ENCODE results near the gene MYH9.
"Not testable (repeated sequence)": the region's sequence is repeated elsewhere in the genome, so short reads cannot be mapped to it uniquely, and the experiment has no call there.

MYH9 gene

DNA sequence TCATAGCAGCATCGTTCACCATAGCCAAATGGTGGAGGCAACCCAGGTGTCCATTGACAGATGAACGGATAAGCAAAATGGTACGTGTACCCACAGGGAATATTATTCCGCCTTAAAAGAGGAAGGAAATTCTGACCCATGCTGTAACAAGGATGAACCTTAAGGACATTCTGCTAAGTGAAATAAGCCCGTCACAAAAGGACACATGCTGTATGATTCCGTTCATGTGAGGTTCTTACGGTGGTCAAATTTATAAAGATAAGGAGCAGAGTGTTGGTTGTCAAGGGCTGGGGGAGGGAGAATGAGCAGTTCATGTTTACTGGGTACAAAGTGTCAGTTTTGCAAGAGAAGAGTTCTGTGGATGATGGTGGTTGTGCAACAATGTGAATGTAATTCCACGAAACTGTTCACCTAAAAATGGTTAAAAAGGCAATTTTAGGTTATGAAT, 108.5 kb downstream of the MYH9 start:
- Histone ChIP-seq H3K4me2 (ENCODE audit: low read depth, low read length, poor library complexity, severe bottlenecking) (no peak overlapping the region), H3K27ac (ENCODE audit: low read depth, low read length) (no peak overlapping the region), H3F3A (ENCODE audit: insufficient read depth) (peaks cover 12% of the 10 kb centered on the region), H4K20me1 (ENCODE audit: low read depth, low read length) (no peaks in the 10 kb centered on the region), H3K9me3 (ENCODE audit: insufficient read depth, low read length) (no peaks in the 10 kb centered on the region), H3K9me2 (replicated peaks; ENCODE audit: insufficient read depth, low read length) (no peaks in the 10 kb centered on the region), H3K27me3 (ENCODE audit: low read length) (no peaks in the 10 kb centered on the region), H3K9ac (ENCODE audit: low read length) (no peak overlapping the region), H3K79me2 (ENCODE audit: insufficient read depth, low read length) (no peaks in the 10 kb centered on the region), H2AFZ (ENCODE audit: low read depth, low read length, severe bottlenecking) (no peak overlapping the region), H3K36me3 (ENCODE audit: low read length) (peaks cover 2% of the 10 kb centered on the region; the same call in 1 of the 2 replicates), H3K4me3 (ENCODE audit: insufficient read depth, low read length, poor library complexity, severe bottlenecking) (no peak overlapping the region)
- TF ChIP-seq EZH2phosphoT487 (conservative IDR thresholded peaks at IDR 0.05; ENCODE audit: low read length), result no peak
- TF ChIP-seq, protein P1, sequence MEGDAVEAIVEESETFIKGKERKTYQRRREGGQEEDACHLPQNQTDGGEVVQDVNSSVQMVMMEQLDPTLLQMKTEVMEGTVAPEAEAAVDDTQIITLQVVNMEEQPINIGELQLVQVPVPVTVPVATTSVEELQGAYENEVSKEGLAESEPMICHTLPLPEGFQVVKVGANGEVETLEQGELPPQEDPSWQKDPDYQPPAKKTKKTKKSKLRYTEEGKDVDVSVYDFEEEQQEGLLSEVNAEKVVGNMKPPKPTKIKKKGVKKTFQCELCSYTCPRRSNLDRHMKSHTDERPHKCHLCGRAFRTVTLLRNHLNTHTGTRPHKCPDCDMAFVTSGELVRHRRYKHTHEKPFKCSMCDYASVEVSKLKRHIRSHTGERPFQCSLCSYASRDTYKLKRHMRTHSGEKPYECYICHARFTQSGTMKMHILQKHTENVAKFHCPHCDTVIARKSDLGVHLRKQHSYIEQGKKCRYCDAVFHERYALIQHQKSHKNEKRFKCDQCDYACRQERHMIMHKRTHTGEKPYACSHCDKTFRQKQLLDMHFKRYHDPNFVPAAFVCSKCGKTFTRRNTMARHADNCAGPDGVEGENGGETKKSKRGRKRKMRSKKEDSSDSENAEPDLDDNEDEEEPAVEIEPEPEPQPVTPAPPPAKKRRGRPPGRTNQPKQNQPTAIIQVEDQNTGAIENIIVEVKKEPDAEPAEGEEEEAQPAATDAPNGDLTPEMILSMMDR (IDR thresholded peaks at IDR 0.05; ENCODE audit: insufficient read depth, low read length, poor library complexity, severe bottlenecking), result no peak

DNA sequence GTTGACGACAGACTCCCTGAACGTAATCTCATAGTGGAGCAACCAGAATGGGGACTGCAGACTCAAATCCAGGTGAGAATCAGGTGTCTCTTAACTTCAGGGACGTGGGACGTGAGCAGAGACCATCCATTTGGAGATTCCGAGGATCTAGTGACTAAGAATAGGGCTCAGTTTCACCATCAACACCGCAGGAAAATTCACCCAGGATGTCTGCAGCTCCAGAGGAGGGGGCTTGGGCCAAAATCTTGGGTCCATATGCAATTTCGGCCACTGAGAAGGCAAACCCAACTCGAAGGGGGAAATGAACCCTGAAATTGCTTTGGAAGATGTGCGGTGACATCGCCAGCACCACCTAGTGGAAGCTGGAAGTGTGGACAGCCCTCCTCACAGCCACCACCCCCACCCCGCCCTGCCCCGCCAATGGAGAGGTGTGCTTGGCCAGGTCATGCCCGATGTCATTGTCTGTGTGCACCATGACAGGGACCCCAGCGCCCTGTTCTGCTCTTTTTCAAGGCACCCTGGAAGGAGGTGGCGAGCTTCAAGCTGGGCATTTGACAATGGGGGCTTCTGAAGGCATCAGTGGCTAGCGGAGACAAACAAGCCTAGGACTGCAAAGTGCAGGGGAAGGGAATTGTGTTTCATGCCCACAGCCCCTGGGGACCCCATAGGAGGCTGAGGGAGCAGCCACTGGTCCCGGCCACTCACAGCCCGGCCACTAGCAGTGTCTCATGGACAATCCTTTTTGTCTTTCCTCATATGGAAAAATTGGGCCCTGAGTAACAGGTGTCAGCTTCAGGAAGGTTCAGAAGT, 110.1 kb downstream of the MYH9 start:
- no peaks in the 10 kb centered on the region for H4K20me1 ChIP-seq (ENCODE audit: low read depth, low read length)
- no peak overlapping the region for H2AFZ ChIP-seq (ENCODE audit: low read depth, low read length, severe bottlenecking)
- H3K79me2 ChIP-seq (ENCODE audit: insufficient read depth, low read length), result no peaks in the 10 kb centered on the region
- H3K27me3 ChIP-seq (ENCODE audit: low read length), result no peaks in the 10 kb centered on the region
- peaks cover 12% of the 10 kb centered on the region for H3F3A ChIP-seq (ENCODE audit: insufficient read depth)
- H3K9ac ChIP-seq (ENCODE audit: low read length), result no peak overlapping the region
- no peak overlapping the region for H3K4me3 ChIP-seq (ENCODE audit: insufficient read depth, low read length, poor library complexity, severe bottlenecking)
- peaks cover 2% of the 10 kb centered on the region; the same call in 1 of the 2 replicates for H3K36me3 ChIP-seq (ENCODE audit: low read length)
- H3K9me3 ChIP-seq (ENCODE audit: insufficient read depth, low read length), result no peaks in the 10 kb centered on the region
- H3K4me2 ChIP-seq (ENCODE audit: low read depth, low read length, poor library complexity, severe bottlenecking), result no peak overlapping the region
- no peaks in the 10 kb centered on the region for H3K9me2 ChIP-seq (replicated peaks; ENCODE audit: insufficient read depth, low read length)
- H3K27ac ChIP-seq (ENCODE audit: low read depth, low read length), result no peak overlapping the region; the same call in 1 of the 2 replicates
- no peak for TF ChIP-seq EZH2phosphoT487 (conservative IDR thresholded peaks at IDR 0.05; ENCODE audit: low read length)
- TF ChIP-seq, protein P1 (IDR thresholded peaks at IDR 0.05; ENCODE audit: insufficient read depth, low read length, poor library complexity, severe bottlenecking), result peak; percentile 64

DNA sequence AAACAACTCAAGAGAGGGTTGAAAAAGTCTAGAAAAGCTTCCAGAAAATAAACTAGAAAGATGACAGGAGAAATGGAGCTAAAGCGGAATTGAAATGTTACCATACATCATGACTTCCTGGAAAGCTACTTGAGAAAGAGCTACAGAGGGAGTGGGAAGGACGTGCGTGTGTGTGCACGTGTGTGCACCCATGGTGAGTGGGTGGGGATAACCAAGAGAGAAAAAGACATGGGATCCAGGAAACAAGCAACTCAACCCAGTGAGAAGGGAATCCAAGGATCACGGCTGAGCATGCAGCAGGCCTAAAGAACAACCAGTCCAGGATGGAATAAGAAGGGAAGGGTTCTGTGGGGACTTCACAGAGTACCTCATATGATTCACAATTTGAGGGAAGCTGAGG, 113.2 kb downstream of the MYH9 start:
- H3K9me2 ChIP-seq (replicated peaks; ENCODE audit: insufficient read depth, low read length), result no peaks in the 10 kb centered on the region
- H3K4me3 ChIP-seq (ENCODE audit: insufficient read depth, low read length, poor library complexity, severe bottlenecking), result no peak overlapping the region
- no peaks in the 10 kb centered on the region for H3K36me3 ChIP-seq (ENCODE audit: low read length)
- H2AFZ ChIP-seq (ENCODE audit: low read depth, low read length, severe bottlenecking), result no peak overlapping the region
- no peaks in the 10 kb centered on the region for H3K79me2 ChIP-seq (ENCODE audit: insufficient read depth, low read length)
- H3K27me3 ChIP-seq (ENCODE audit: low read length), result no peaks in the 10 kb centered on the region
- H4K20me1 ChIP-seq (ENCODE audit: low read depth, low read length), result no peaks in the 10 kb centered on the region
- no peak overlapping the region for H3K4me2 ChIP-seq (ENCODE audit: low read depth, low read length, poor library complexity, severe bottlenecking)
- TF ChIP-seq, protein P1 (IDR thresholded peaks at IDR 0.05; ENCODE audit: insufficient read depth, low read length, poor library complexity, severe bottlenecking), result no peak
- TF ChIP-seq EZH2phosphoT487 (conservative IDR thresholded peaks at IDR 0.05; ENCODE audit: low read length), result no peak
- H3K27ac ChIP-seq (ENCODE audit: low read depth, low read length), result no peak overlapping the region
- peaks cover 11% of the 10 kb centered on the region for H3F3A ChIP-seq (ENCODE audit: insufficient read depth)
- no peak overlapping the region for H3K9ac ChIP-seq (ENCODE audit: low read length)
- no peaks in the 10 kb centered on the region for H3K9me3 ChIP-seq (ENCODE audit: insufficient read depth, low read length)

- H3F3A ChIP-seq (ENCODE audit: insufficient read depth); H3K4me3 ChIP-seq (ENCODE audit: insufficient read depth, low read length, poor library complexity, severe bottlenecking); H4K20me1 ChIP-seq (ENCODE audit: low read depth, low read length); H3K27ac ChIP-seq (ENCODE audit: low read depth, low read length); H2AFZ ChIP-seq (ENCODE audit: low read depth, low read length, severe bottlenecking); H3K27me3 ChIP-seq (ENCODE audit: low read length); H3K9me3 ChIP-seq (ENCODE audit: insufficient read depth, low read length); H3K9me2 ChIP-seq (replicated peaks; ENCODE audit: insufficient read depth, low read length); H3K4me2 ChIP-seq (ENCODE audit: low read depth, low read length, poor library complexity, severe bottlenecking); H3K36me3 ChIP-seq (ENCODE audit: low read length); H3K79me2 ChIP-seq (ENCODE audit: insufficient read depth, low read length); H3K9ac ChIP-seq (ENCODE audit: low read length): not testable (repeated sequence)
Observed at GRCh38 chr22:36271951-36272350, 115.8 kb downstream of the MYH9 start.

DNA sequence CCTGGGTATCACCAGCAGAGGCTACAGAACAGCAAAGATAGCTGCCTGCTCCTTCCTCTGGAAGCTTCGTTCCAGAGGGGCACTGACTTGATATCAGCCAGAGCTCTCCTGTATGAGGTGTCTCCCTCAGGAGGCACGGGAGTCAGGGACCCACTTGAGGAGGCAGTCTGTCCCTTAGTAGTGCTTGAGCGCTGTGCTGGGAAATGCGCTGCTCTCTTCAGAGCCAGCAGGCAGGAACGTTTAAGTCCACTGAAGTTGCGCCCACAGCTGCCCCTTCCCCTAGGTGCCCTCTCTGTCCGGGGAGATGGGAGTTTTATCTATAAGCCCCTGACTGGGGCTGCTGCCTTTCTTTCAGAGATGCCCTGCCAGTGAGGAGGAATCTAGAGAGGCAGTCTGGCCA, 116.5 kb downstream of the MYH9 start:
- not testable (repeated sequence) for H3K9me2 ChIP-seq (replicated peaks; ENCODE audit: insufficient read depth, low read length); H3K27me3 ChIP-seq (ENCODE audit: low read length); H3K4me3 ChIP-seq (ENCODE audit: insufficient read depth, low read length, poor library complexity, severe bottlenecking); H2AFZ ChIP-seq (ENCODE audit: low read depth, low read length, severe bottlenecking); H3K36me3 ChIP-seq (ENCODE audit: low read length); H3K27ac ChIP-seq (ENCODE audit: low read depth, low read length); H3K9me3 ChIP-seq (ENCODE audit: insufficient read depth, low read length); H3K9ac ChIP-seq (ENCODE audit: low read length); H3F3A ChIP-seq (ENCODE audit: insufficient read depth); H3K4me2 ChIP-seq (ENCODE audit: low read depth, low read length, poor library complexity, severe bottlenecking); H3K79me2 ChIP-seq (ENCODE audit: insufficient read depth, low read length); H4K20me1 ChIP-seq (ENCODE audit: low read depth, low read length)

All from SU-DHL-6 (cell line).